Upper lobe of left lung (tissue), 6 donors: ENCODE measurements around the gene RNF31. TPM values are rescaled to one million over a fixed set of nuclear protein-coding genes. Genes with fewer than 3 reads are reported as not detected.

Experiments
- ATAC-seq, 2 donors: fragments of 200-7000 bp; cut with Tn5 transposase; one replicate each; pipeline ENCODE4 v1.9.1; 2022; ENCODE audit warnings: mild to moderate bottlenecking in 2 of 2, moderate library complexity in 2 of 2; ENCODE audit not compliant: low FRiP score in 2 of 2
- DNase-seq, 2 donors: peaks; one replicate each; pipeline ENCODE4 v3.0.0-alpha.2; 2019 to 2020
- H3K27ac ChIP-seq, 4 donors: fragments of 200-600 bp; sonication (generic); one replicate each; pipeline ENCODE4 v1.5.1; 2016 to 2019
- H3K27me3 ChIP-seq, 4 donors: fragments of 200-600 bp; sonication (generic); one replicate each; pipeline ENCODE4 v1.5.1; 2017 to 2019
- H3K36me3 ChIP-seq, 4 donors: fragments of 200-600 bp; sonication (generic); one replicate each; pipeline ENCODE4 v1.5.1; 2016 to 2019
- H3K4me1 ChIP-seq, 4 donors: fragments of 200-600 bp; sonication (generic); one replicate each; pipeline ENCODE4 v1.5.1; 2018 to 2019
- H3K4me3 ChIP-seq, 4 donors: fragments of 200-600 bp; sonication (generic); one replicate each; pipeline ENCODE4 v1.5.1; 2017 to 2019; ENCODE audit warnings: mild to moderate bottlenecking in 2 of 4, moderate library complexity in 1 of 4
- H3K9me3 ChIP-seq, 4 donors: fragments of 200-600 bp; sonication (generic); one replicate each; pipeline ENCODE4 v1.5.1; 2018 to 2019
- EP300 ChIP-seq, 4 donors: sonication (generic); formaldehyde crosslinking; IDR thresholded peaks; one replicate each; pipeline ENCODE4 v1.5.1; 2017; ENCODE audit warnings: antibody characterized with exemption in 4 of 4, control low read depth in 2 of 4
- POLR2A ChIP-seq, 4 donors: fragments of 450-650 bp; IDR thresholded peaks; one replicate each; pipeline ENCODE4 v1.5.1; 2016 to 2017; ENCODE audit warnings: antibody characterized with exemption in 4 of 4, mild to moderate bottlenecking in 2 of 4
- POLR2AphosphoS5 ChIP-seq, 2 donors: sonication (generic); formaldehyde crosslinking; IDR thresholded peaks; one replicate each; pipeline ENCODE4 v1.5.1; 2017; ENCODE audit warnings: antibody characterized with exemption in 2 of 2
- WGBS, 2 donors: methylation state at CpG; one replicate each; pipeline ENCODE4 v1.1.5; 2017 to 2018; 5-methylcytosine and 5-hydroxymethylcytosine counted together
- total RNA-seq, 6 donors: library from RNA; depleted of rRNA in 4 of 6; stranded (reverse); fragments of >200 nt in 4 of 6; gene quantifications; one replicate each; pipeline versions ENCODE4 v1.1.0 to v1.2.1, GENCODE V29; 2016 to 2021
- TF ChIP-seq, protein P1 (sequence below), 6 experiments: fragments of 450-650 bp in 4 of 6; fragments of 200-600 bp in 2 of 6; sonication (generic) in 2 of 6; IDR thresholded peaks; one replicate each; pipeline ENCODE4 v1.5.1; 2016 to 2019; ENCODE audit warnings: antibody characterized with exemption in 6 of 6
- donor health status: DM: no; HTN: no; CAD: no; lungs with moderate emphysema.
- donor health status: DM: no; HTN: yes; CAD: no; lungs with severe emphysema.

Gene RNF31
- total RNA-seq, 6 donors from 2014 or later = 52.1 to 173 (median 63.9) TPM

DNA sequence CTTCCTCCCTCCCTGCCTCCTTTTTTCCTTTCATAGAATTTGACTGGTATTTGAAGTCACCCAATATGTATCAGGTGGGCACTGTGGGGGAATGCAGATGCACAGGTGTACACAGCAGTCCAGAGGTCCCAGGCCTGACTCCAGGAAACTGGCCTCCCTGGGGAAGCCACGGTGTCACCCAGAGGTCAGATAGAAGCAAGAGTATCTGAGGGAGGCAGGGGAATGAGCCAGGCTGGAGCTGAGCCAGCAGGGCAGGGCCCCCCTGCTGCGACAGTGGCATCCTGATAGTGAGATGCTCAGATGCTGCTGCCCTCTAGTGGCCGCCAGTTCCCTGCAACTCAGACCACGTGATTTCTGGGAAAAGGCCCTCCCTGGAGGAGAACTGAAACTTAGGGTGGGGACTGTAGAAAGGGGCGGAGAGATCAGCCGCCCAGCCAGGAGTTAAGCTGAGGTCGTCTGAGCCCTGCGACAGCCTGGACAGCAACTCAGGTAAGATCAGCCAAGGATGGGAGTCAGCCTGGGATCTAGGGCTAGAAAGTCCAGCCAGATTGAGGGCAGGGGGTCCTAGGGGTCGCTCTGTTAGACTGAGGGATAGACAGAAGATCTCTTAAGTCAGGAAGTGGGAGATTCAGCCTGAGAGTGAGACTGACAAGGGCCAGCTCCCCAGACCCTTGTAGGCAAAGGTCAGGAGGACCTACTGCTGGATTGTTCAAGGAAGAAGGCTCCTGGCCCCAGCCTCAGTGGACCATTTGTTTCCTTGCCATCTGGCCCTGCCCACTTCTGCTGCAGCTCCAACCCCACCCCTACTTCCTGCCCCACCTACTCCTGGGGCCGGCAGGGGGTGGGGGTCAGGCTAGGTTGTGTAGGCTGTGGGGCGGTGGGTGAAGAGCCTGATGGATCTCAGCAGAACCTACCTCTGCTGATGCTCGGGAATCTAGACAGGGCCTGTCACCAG, 13.8 kb downstream of the RNF31 start, which contains the start of gene IRF9:
TSS of gene IRF9 (plus strand) at position 416 of the 955 bp plus-strand sequence. CDS start 880 bp downstream, outside the sequence.
- 0% methylated on average over 8 to 12 of the region's 12 CpGs for WGBS, 2 donors

DNA sequence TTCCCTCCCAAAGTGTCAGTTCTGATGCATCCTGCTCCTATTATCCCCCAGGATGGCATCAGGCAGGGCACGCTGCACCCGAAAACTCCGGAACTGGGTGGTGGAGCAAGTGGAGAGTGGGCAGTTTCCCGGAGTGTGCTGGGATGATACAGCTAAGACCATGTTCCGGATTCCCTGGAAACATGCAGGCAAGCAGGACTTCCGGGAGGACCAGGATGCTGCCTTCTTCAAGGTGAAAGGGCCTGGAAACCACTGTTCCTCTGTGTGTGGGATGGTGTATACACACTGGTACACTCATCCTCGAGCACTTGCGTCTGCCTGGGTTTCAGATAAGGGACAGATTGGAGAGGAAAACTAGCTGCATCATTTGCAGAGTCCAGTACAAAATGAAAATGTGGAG, 14.8 kb downstream of the RNF31 start:
- DNase-seq (no peak), ATAC-seq (no peak)
- peak overlapping the region; percentile 49 to 84 (median 70) for H3K4me3 ChIP-seq
- TF ChIP-seq, protein P1, sequence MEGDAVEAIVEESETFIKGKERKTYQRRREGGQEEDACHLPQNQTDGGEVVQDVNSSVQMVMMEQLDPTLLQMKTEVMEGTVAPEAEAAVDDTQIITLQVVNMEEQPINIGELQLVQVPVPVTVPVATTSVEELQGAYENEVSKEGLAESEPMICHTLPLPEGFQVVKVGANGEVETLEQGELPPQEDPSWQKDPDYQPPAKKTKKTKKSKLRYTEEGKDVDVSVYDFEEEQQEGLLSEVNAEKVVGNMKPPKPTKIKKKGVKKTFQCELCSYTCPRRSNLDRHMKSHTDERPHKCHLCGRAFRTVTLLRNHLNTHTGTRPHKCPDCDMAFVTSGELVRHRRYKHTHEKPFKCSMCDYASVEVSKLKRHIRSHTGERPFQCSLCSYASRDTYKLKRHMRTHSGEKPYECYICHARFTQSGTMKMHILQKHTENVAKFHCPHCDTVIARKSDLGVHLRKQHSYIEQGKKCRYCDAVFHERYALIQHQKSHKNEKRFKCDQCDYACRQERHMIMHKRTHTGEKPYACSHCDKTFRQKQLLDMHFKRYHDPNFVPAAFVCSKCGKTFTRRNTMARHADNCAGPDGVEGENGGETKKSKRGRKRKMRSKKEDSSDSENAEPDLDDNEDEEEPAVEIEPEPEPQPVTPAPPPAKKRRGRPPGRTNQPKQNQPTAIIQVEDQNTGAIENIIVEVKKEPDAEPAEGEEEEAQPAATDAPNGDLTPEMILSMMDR (IDR thresholded peaks at IDR 0.05) = no peak
- TF ChIP-seq POLR2AphosphoS5 (IDR thresholded peaks at IDR 0.05) (no peak), EP300 (IDR thresholded peaks at IDR 0.05) (no peak), POLR2A (IDR thresholded peaks at IDR 0.05) (no peak)
- peak overlapping the region; percentile 89 to 99 (median 90) for H3K27ac ChIP-seq
- H3K9me3 ChIP-seq = no peaks in the 10 kb centered on the region
- peaks cover 46 to 75% (median 64%) of the 10 kb centered on the region in 4 donors for H3K36me3 ChIP-seq
- H3K27me3 ChIP-seq = no peaks in the 10 kb centered on the region
- H3K4me1 ChIP-seq = peaks cover 30 to 52% (median 31%) of the 10 kb centered on the region in 4 donors
- 23 to 42% methylated on average over 8 of the region's 8 CpGs for WGBS, 2 donors

More for the DNA sequence above, 13.8 kb downstream of the RNF31 start, which contains the start of gene IRF9:
- DNase-seq = peak; percentile 92 to 98
- Histone ChIP-seq H3K36me3 (peaks cover 48 to 75% (median 65%) of the 10 kb centered on the region in 4 donors), H3K4me3 (peak within 1 kb of the TSS; percentile 49 to 84 (median 70)), H3K9me3 (no peaks in the 10 kb centered on the region), H3K4me1 (peaks cover 30 to 52% (median 31%) of the 10 kb centered on the region in 4 donors), H3K27me3 (no peaks in the 10 kb centered on the region), H3K27ac (peak within 1 kb of the TSS; percentile 89 to 99 (median 90))
- TF ChIP-seq, protein P1 (IDR thresholded peaks at IDR 0.05) = peak; percentile 90 to 99 (median 99)
- TF ChIP-seq POLR2AphosphoS5 (IDR thresholded peaks at IDR 0.05) = peak; percentile 93 to 98
- TF ChIP-seq POLR2A (IDR thresholded peaks at IDR 0.05) = peak in 3 of 4 donors; percentile 61 to 87 (median 70)
- peak in 3 of 4 donors; percentile 19 to 97 (median 71) for TF ChIP-seq EP300 (IDR thresholded peaks at IDR 0.05)
- peak; percentile 95 to 96 for ATAC-seq

DNA sequence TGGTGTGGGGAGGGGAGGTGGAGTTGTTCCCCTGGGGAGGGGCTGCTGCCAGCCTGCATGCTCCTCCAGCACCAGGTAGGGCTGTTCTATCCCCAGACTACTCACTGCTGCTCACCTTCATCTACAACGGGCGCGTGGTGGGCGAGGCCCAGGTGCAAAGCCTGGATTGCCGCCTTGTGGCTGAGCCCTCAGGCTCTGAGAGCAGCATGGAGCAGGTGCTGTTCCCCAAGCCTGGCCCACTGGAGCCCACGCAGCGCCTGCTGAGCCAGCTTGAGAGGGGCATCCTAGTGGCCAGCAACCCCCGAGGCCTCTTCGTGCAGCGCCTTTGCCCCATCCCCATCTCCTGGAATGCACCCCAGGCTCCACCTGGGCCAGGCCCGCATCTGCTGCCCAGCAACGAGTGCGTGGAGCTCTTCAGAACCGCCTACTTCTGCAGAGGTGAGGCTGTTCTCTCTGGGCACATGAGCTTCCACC, 17.3 kb downstream of the RNF31 start:
- ATAC-seq (no peak), DNase-seq (peak in 1 of 2 donors; percentile 70)
- Histone ChIP-seq H3K9me3 (no peaks in the 10 kb centered on the region), H3K27me3 (no peaks in the 10 kb centered on the region), H3K4me3 (no peak overlapping the region), H3K27ac (peak overlapping the region in 1 of 4 donors; percentile 90), H3K36me3 (peaks cover 35 to 83% (median 62%) of the 10 kb centered on the region in 4 donors), H3K4me1 (peaks cover 30 to 52% (median 31%) of the 10 kb centered on the region in 4 donors)
- 83 to 97% methylated on average over 9 of the region's 14 CpGs for WGBS, 2 donors
- TF ChIP-seq, protein P1 (IDR thresholded peaks at IDR 0.05) = no peak
- TF ChIP-seq EP300 (IDR thresholded peaks at IDR 0.05) (no peak), POLR2A (IDR thresholded peaks at IDR 0.05) (no peak), POLR2AphosphoS5 (IDR thresholded peaks at IDR 0.05) (no peak)

DNA sequence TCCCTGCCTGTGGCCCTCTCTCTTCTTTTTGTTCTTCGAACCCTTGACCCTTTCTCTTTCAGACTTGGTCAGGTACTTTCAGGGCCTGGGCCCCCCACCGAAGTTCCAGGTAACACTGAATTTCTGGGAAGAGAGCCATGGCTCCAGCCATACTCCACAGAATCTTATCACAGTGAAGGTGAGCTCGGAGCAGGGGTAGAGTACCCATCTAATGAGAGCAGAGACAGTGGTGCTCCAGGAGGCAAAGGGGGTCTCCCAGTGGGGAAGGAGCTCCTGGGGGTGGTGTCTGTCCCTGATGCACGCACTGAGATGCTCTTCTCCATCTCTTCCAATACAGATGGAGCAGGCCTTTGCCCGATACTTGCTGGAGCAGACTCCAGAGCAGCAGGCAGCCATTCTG, 18.5 kb downstream of the RNF31 start:
- DNase-seq (no peak), ATAC-seq (no peak)
- no peaks in the 10 kb centered on the region for H3K9me3 ChIP-seq
- peaks cover 25 to 44% (median 26%) of the 10 kb centered on the region in 4 donors for H3K4me1 ChIP-seq
- TF ChIP-seq POLR2A (IDR thresholded peaks at IDR 0.05) (no peak), POLR2AphosphoS5 (IDR thresholded peaks at IDR 0.05) (no peak), EP300 (IDR thresholded peaks at IDR 0.05) (no peak)
- TF ChIP-seq, protein P1 (IDR thresholded peaks at IDR 0.05) = no peak
- 82 to 84% methylated on average over 5 of the region's 5 CpGs for WGBS, 2 donors
- H3K4me3 ChIP-seq = no peak overlapping the region
- peaks cover 35 to 80% (median 57%) of the 10 kb centered on the region in 4 donors for H3K36me3 ChIP-seq
- H3K27me3 ChIP-seq = no peaks in the 10 kb centered on the region
- H3K27ac ChIP-seq = no peak overlapping the region
